GM18505 (cell line): Measurements from ENCODE around the gene TSPEAR.

Experiments
- ATAC-seq: cut with Tn5 transposase; IDR thresholded peaks from one replicate; pipeline ENCODE4 v1.9.1; 2021; ENCODE audit not compliant: unreplicated experiment
- POLR2A ChIP-seq: IDR thresholded peaks from 4 replicates; pipeline ENCODE4 v1.6.1; 2011; ENCODE audit warnings: borderline replicate concordance; ENCODE audit not compliant: insufficient read depth, insufficient read length; ENCODE audit errors: extremely low read depth

Gene TSPEAR

DNA sequence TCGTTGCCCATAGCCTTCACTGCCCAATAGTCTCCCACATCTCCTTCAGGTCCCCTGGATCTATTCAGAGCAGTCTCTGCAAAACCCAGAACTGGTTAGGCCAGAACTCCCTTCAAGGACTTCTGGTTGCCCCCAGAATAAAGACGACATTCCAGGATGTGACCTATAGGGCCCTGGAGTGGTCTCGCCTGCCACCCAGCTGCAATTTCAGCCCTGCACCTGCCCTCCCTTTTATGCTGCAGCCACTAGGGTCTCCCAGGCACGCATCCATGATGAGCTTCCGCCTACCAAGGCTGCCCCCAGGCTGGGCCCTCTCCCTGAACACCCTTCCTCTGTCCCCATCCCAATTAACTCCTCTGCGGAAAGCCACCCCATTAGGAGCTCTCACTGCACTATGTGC lies 7.2 kb upstream of the TSPEAR start:
- no peak for TF ChIP-seq POLR2A
- no peak for ATAC-seq

GRCh38 chr21:44718093-44718492 lies 6.7 kb upstream of the TSPEAR start:
- ATAC-seq: no peak
- no peak for TF ChIP-seq POLR2A

DNA sequence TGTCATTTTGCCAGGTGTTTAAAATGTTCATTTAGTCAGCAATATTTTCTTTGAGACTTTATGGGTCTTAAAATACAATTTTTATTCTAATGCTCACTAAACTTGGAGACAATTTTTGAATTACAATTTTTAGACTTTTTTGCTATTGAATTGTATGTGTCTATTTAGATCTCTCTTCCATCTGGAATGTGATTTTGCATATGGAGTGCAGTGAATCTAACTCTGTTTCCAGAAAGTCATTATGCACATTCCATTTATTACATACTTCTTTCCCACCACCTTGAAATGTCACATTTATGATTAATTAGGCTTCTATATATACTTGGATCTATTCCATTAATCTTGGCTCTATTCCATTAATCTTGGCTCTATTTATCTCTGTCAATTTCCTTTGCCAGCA lies 5.6 kb upstream of the TSPEAR start:
- no peak for ATAC-seq

DNA sequence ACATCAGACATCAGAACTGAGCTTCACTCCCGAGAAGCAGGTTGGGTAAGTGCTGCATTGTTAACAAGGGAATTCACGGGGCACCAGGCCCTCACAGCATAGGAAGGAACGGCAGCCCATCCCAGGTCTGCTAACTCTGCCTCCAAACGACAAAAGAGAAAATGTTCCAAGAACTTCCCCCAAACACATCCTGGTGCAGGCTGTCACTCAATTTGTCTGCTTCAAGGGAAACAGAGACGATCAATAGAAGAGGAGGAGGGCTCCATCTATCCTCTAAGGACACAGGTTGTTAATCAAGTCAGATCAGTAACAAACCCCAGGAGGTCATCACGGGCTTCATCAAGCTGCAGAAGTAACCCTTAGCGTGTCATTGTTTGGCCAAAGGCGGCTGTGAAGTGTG lies 3.5 kb upstream of the TSPEAR start:
- no peak for TF ChIP-seq POLR2A
- no peak for ATAC-seq

More for the DNA sequence above, 5.6 kb upstream of the TSPEAR start:
- TF ChIP-seq POLR2A: no peak

DNA sequence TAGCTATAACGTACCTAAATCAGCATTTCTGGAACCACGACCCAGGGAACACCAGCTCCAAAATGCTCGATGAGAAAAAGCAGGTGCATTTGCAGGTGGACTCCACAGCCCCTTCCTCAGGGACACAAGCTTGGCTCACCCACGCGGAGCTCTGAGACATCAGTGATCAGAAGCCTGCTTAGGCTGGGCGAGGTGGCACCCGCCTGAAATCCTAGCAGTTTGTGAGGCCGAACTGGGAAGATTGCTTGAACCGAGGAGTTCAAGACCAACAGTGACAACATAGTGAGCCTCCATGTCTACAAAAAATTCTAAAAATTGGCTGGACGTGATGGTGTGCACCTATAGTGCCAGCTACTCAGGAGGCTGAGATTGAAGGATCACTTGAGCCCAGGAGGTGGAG lies 2.5 kb upstream of the TSPEAR start:
- no peak for ATAC-seq
- no peak for TF ChIP-seq POLR2A

- no peak for TF ChIP-seq POLR2A
- ATAC-seq: no peak
These were observed 1.8 kb upstream of the TSPEAR start for GRCh38 chr21:44713130-44713529.

GRCh38 chr21:44712203-44713028 lies 1.0 kb upstream of the TSPEAR start:
- no peak for TF ChIP-seq POLR2A

GRCh38 chr21:44710756-44711326 lies 531 bp downstream of the TSPEAR start:
- ATAC-seq: no peak
- TF ChIP-seq POLR2A: no peak

More at GRCh38 chr21:44712203-44713028, 1.0 kb upstream of the TSPEAR start:
- no peak for ATAC-seq

DNA sequence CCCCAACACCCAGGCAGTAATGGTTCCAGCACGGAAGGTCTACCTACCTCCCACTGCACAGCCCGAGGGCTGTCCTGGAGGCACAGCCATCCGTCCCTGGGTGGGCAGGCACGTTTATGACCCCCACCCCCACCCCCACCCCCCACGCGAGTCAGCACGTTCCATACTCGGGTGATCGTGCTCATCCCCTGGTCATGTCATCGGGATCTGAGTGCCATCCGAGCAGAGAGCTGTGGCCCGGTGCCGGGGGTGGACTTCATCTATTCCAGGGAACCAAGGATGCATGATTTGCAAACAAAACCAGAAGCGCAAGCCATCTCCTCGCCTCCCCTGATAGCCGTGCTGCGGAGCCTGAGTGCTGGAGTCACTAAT lies 1.1 kb downstream of the TSPEAR start:
- no peak for TF ChIP-seq POLR2A
- ATAC-seq: no peak

GRCh38 chr21:44709426-44710293 lies 1.7 kb downstream of the TSPEAR start:
- no peak for ATAC-seq
- TF ChIP-seq POLR2A: no peak

DNA sequence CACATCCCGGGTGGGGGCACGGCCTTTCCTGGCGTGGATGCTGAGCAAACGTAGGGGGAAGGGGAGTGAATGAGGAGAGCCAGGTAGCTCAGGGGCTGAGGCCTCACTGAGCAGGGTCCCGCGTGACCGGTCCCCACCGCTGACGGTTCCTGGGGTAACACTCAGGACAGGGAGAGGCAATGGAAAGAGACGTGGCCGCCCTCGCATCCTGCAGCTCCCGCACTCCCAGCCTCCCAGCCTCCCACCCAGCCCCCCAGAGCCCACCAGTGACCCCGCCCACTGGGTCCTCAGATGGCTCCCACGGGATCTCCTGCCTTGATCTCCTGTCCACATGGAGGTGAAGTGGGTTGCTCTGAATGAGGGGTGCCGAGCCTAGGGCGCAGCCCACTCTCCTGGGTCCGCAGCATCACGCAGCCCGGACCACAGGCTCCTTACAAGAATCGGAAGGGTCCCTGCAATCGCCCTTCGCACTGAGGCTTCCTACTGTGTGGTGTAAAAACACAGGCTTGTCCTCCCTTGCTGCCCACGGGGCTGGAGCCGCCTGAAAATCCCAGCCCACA lies 2.4 kb downstream of the TSPEAR start:
- no peak for ATAC-seq
- TF ChIP-seq POLR2A: no peak

DNA sequence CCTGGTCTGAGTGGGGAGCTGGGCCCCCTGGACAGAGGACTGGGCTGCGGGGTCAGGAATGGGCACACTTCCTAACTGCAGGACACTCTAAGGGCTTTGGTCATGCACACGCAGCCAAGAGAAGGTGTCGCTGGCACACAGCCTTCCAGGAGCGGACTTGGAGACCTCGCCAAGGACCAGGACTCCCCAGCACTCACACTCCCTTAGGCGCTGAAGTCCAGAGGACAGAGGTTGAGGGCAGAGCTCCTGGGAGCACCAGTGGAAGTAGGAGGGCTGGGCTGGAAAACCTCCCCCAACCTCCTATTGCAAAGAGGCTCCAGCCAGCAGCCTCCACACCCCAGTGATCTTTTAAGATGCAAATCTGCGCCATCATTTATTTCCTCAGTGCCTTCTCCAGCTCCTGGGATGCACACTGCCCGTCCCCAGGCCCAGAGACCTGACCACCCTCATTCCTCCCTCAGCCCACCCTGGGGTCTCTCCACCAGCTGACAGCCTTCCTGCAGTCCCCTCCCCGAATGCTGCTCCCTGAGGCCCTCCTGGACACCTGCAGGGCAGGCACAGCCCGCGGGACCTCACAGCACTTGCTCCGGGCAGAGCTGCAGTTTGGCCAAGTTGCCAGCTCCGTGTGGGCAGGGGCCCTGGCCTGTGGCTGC lies 3.0 kb downstream of the TSPEAR start:
- no peak for ATAC-seq
- TF ChIP-seq POLR2A: no peak
